ENCODE results near the gene CNTD1. TPM values are rescaled to one million over a fixed set of nuclear protein-coding genes. Genes with fewer than 3 reads are reported as not detected.

Gene CNTD1
- total RNA-seq, 1 donor from 2014 or later: 0.09 TPM

- no peak for DNase-seq (ENCODE audit: low spot score in 2 of 2, unreplicated experiment in 2 of 2)
- Mint-ChIP-seq H3K4me1 (no peaks in the 10 kb centered on the region), H3K36me3 (peaks cover 10% of the 10 kb centered on the region), H3K9me3 (no peaks in the 10 kb centered on the region), H3K27me3 (ENCODE audit: low read depth) (no peaks in the 10 kb centered on the region), H3K4me3 (no peak within 1 kb of the TSS), H3K27ac (no peak within 1 kb of the TSS)
- TF ChIP-seq CTCF (IDR thresholded peaks at IDR 0.05; ENCODE audit: unreplicated experiment): no peak
These were observed 45.6 kb downstream of the CNTD1 start, which contains the start of gene AOC2 for GRCh38 chr17:42844271-42844670. Gene AOC2, plus strand, starts transcription at chr17:42844580. Its CDS starts 47 bp downstream, at chr17:42844627.

- no peak overlapping the region for H3K27ac Mint-ChIP-seq
- H3K36me3 Mint-ChIP-seq: peaks cover 7% of the 10 kb centered on the region
- no peak for TF ChIP-seq CTCF (IDR thresholded peaks at IDR 0.05; ENCODE audit: unreplicated experiment)
- H3K4me3 Mint-ChIP-seq: no peak overlapping the region
- H3K4me1 Mint-ChIP-seq: no peaks in the 10 kb centered on the region
- no peaks in the 10 kb centered on the region for H3K9me3 Mint-ChIP-seq
- no peak for DNase-seq (ENCODE audit: low spot score in 2 of 2, unreplicated experiment in 2 of 2)
- peaks cover under 1% of the 10 kb centered on the region for H3K27me3 Mint-ChIP-seq (ENCODE audit: low read depth)
These were observed 46.3 kb downstream of the CNTD1 start for GRCh38 chr17:42844761-42845555.

- H3K27ac Mint-ChIP-seq: no peak overlapping the region
- H3K36me3 Mint-ChIP-seq: peaks cover 7% of the 10 kb centered on the region
- peaks cover 4% of the 10 kb centered on the region for H3K27me3 Mint-ChIP-seq (ENCODE audit: low read depth)
- H3K4me3 Mint-ChIP-seq: no peak overlapping the region
- TF ChIP-seq CTCF (IDR thresholded peaks at IDR 0.05; ENCODE audit: unreplicated experiment): no peak
- H3K9me3 Mint-ChIP-seq: no peaks in the 10 kb centered on the region
- no peak for DNase-seq (ENCODE audit: low spot score in 2 of 2, unreplicated experiment in 2 of 2)
- no peaks in the 10 kb centered on the region for H3K4me1 Mint-ChIP-seq
These were observed 46.9 kb downstream of the CNTD1 start for GRCh38 chr17:42845556-42845917.

GRCh38 chr17:42845918-42846593 lies 47.4 kb downstream of the CNTD1 start:
- Mint-ChIP-seq H3K4me1 (no peaks in the 10 kb centered on the region), H3K4me3 (no peak overlapping the region), H3K36me3 (peaks cover 7% of the 10 kb centered on the region), H3K27ac (no peak overlapping the region), H3K27me3 (ENCODE audit: low read depth) (peaks cover 4% of the 10 kb centered on the region), H3K9me3 (no peaks in the 10 kb centered on the region)
- no peak for TF ChIP-seq CTCF (IDR thresholded peaks at IDR 0.05; ENCODE audit: unreplicated experiment)
- DNase-seq (ENCODE audit: low spot score in 2 of 2, unreplicated experiment in 2 of 2): no peak

- Mint-ChIP-seq H3K27me3 (ENCODE audit: low read depth) (peaks cover 4% of the 10 kb centered on the region), H3K4me3 (no peak overlapping the region), H3K4me1 (no peaks in the 10 kb centered on the region), H3K9me3 (no peaks in the 10 kb centered on the region), H3K27ac (no peak overlapping the region), H3K36me3 (peaks cover 7% of the 10 kb centered on the region)
- no peak for DNase-seq (ENCODE audit: low spot score in 2 of 2, unreplicated experiment in 2 of 2)
- no peak for TF ChIP-seq CTCF (IDR thresholded peaks at IDR 0.05; ENCODE audit: unreplicated experiment)
These were observed 48.1 kb downstream of the CNTD1 start for GRCh38 chr17:42846594-42847280.
